ENCODE measurements around the gene CITED2. TPM values are rescaled to one million over a fixed set of nuclear protein-coding genes. Genes with fewer than 3 reads are reported as not detected.

The CITED2 gene
- total and polyA plus RNA-seq, 9 donors, result 164 to 350 (median 253) TPM

DNA sequence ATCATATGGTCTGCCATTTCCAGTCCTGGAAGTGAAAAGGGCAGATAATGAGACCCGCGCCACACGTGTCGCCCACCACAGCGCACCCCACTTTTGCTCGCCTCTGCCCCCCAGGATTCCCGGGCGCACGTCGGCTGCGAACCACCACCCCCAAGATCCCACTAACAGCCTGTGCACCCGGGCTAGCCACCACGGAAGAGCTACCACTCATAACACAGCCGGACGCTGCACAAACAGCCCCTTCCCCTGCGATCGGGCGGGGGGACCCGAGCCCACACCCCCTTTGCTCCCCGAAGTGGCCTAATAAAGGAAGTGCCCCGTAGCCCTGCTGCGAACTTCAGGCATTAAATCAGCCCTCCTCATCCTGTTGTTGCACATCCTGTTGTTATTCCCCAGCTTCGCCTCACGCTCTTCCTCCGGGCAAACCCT is 506 bp downstream of the CITED2 start:
- Histone ChIP-seq H3K27ac (peak overlapping the region; percentile 93 to 95), H3K27me3 (no peaks in the 10 kb centered on the region), H3K9me3 (peaks cover 0 to 5% of the 10 kb centered on the region in 2 donors), H3K36me3 (no peaks in the 10 kb centered on the region), H3K4me1 (ENCODE audit: insufficient read depth) (peaks cover 5% of the 10 kb centered on the region), H3K4me3 (peak overlapping the region; percentile 96)
- WGBS, 3 donors, result 0 to 1% (median 0%) methylated on average over 24 to 25 of the region's 25 CpGs
- no peak for DNase-seq
- intact Hi-C loops (cut with DNase I), result loop anchor here (2.0 to 10.0 kb wide), 14 partner anchors 71 to 1091 kb away; no protein-coding TSS in a partner anchor
- TF ChIP-seq, protein P1, sequence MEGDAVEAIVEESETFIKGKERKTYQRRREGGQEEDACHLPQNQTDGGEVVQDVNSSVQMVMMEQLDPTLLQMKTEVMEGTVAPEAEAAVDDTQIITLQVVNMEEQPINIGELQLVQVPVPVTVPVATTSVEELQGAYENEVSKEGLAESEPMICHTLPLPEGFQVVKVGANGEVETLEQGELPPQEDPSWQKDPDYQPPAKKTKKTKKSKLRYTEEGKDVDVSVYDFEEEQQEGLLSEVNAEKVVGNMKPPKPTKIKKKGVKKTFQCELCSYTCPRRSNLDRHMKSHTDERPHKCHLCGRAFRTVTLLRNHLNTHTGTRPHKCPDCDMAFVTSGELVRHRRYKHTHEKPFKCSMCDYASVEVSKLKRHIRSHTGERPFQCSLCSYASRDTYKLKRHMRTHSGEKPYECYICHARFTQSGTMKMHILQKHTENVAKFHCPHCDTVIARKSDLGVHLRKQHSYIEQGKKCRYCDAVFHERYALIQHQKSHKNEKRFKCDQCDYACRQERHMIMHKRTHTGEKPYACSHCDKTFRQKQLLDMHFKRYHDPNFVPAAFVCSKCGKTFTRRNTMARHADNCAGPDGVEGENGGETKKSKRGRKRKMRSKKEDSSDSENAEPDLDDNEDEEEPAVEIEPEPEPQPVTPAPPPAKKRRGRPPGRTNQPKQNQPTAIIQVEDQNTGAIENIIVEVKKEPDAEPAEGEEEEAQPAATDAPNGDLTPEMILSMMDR (IDR thresholded peaks at IDR 0.05), result no peak
- no peak for TF ChIP-seq POLR2A (IDR thresholded peaks at IDR 0.05)
- no peak for TF ChIP-seq EP300 (IDR thresholded peaks at IDR 0.05)

DNA sequence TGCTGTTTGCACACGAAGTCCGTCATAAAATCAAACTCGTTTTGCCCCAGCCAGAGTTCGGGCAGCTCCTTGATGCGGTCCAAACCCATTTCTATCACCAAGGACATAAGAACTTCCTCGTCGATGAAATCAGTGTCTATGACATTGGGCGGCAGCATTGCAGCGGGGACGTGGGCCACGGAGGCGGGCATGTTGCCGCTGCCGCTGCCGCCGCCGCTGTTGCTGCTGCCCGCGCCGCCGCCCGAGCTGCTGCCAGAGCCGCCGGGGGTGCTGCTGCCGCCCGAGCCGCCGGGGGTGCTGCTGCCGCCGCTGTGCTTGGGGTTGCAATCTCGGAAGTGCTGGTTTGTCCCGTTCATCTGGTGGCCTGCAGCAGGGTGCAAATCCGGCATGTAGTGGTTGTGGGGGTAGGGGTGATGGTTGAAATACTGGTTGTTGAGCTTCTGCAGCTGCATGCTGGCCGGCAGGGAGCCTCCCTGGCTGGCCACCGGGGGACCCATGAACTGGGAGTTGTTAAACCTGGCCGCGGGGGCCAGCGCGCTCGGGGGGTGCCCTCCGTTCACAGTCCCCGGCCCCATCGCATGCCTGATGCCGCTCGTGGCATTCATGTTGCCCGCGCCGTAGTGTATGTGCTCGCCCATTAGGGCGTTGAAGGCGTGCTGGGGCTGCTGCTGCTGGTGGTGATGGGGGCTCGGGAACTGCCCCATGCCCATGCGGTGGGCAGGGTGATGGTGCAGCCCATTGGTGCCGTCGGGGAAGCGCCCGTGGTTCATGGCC is 1.1 kb downstream of the CITED2 start:
- Histone ChIP-seq H3K4me1 (ENCODE audit: insufficient read depth) (peaks cover 5% of the 10 kb centered on the region), H3K36me3 (no peaks in the 10 kb centered on the region), H3K27ac (peak overlapping the region; percentile 93 to 95), H3K27me3 (no peaks in the 10 kb centered on the region), H3K9me3 (peaks cover 0 to 5% of the 10 kb centered on the region in 2 donors), H3K4me3 (peak overlapping the region; percentile 96)
- DNase-seq, result peak; percentile 44 to 75 (median 65)
- TF ChIP-seq POLR2A (IDR thresholded peaks at IDR 0.05) (no peak), EP300 (IDR thresholded peaks at IDR 0.05) (no peak)
- TF ChIP-seq, protein P1 (IDR thresholded peaks at IDR 0.05), result peak in 2 of 3 donors; percentile 16 to 36
- intact Hi-C loops (cut with DNase I), result loop anchor here (5.0 to 10.0 kb wide), 13 partner anchors 71 to 1091 kb away; no protein-coding TSS in a partner anchor
- 0 to 1% (median 0%) methylated on average over 54 to 57 of the region's 57 CpGs for WGBS, 3 donors

DNA sequence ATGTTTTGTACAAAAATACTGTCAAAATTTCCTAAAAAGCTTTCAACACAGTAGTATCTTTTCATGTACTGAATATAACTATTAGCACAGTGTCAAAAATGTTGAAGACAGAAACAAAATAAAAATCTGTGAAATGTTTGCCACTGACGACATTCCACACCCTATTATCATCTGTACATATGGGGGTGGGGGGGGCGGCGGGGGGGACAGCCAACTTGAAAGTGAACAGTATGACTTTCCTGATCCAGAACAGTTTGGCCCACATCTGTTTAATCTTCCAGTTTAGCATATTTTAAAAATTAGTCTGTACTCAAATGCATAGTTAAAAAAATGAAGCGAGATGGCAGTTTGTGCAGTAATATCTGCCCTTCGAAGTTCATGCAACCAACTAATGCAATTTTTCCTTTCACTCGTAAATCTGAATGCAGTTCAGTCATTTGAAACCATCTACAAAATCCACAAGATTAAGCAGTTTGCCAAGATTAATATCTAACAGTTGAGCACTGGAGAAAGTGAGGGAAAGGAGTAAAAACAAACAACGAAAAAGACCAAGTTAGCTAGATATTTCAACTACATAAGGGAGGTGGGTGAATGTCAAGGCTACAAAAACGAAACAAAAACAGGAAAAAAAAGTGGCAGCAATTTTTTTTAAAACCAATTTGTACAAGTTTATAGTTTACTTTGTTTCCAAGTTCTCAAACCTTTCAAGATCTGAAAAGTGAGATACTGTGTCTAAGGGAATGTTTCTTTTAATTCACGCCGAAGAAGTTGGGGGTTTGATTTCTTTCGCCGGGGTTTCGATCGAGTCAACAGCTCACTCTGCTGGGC is 1.9 kb downstream of the CITED2 start:
- intact Hi-C loops (cut with DNase I), result loop anchor here (5.0 to 10.0 kb wide), 13 partner anchors 72 to 1092 kb away; no protein-coding TSS in a partner anchor
- Histone ChIP-seq H3K36me3 (no peaks in the 10 kb centered on the region), H3K27ac (peak overlapping the region; percentile 93 to 95), H3K4me3 (peak overlapping the region; percentile 96), H3K9me3 (peaks cover 0 to 5% of the 10 kb centered on the region in 2 donors), H3K4me1 (ENCODE audit: insufficient read depth) (peaks cover 7% of the 10 kb centered on the region), H3K27me3 (no peaks in the 10 kb centered on the region)
- WGBS, 3 donors, result 0 to 1% (median 1%) methylated on average over 14 of the region's 14 CpGs
- TF ChIP-seq EP300 (IDR thresholded peaks at IDR 0.05) (no peak), POLR2A (IDR thresholded peaks at IDR 0.05) (no peak)
- TF ChIP-seq, protein P1 (IDR thresholded peaks at IDR 0.05), result no peak
- no peak for DNase-seq

Data from ovary (tissue), 9 donors.